T-cell (primary cell): ENCODE measurements around the gene TRIOBP. TPM values are rescaled to one million over a fixed set of nuclear protein-coding genes. Genes with fewer than 3 reads are reported as not detected.
A peak's percentile ranks its signal among the peaks of the same experiment; 100 is the strongest.
"Not testable (repeated sequence)": the region's sequence is repeated elsewhere in the genome, so short reads cannot be mapped to it uniquely, and the experiment has no call there.

ENCODE experiments used
- ATAC-seq, 4 experiments: fragments of 200-7000 bp in 3 of 4; fragments of 150-1000 bp in 1 of 4; cut with Tn5 transposase; replicated peaks in 1 of 4; 1 replicate in 3 of 4; 2 replicates in 1 of 4; pipeline ENCODE4 v1.10.0; 2021; ENCODE audit warnings: moderate library complexity in 3 of 4, mild to moderate bottlenecking in 2 of 4, moderate number of reproducible peaks in 1 of 4
- CTCF ChIA-PET, 2 donors: fragments of 300-600 bp; sonication (Branson Sonifier 250); formaldehyde crosslinking; loops; one replicate each; lab custom pipeline; 2022; ENCODE audit warnings: antibody characterized with exemption in 2 of 2; lab: Charles Lee
- POLR2A ChIA-PET, 2 donors: fragments of 300-600 bp; sonication (Branson Sonifier 250); formaldehyde crosslinking; loops; one replicate each; lab custom pipeline; 2022; ENCODE audit warnings: antibody characterized with exemption in 2 of 2; lab: Charles Lee
- DNase-seq, 35 experiments: peaks; one replicate each; pipeline versions ENCODE4 v3.0.0 to v3.0.0-alpha.2; 2013 to 2023
- H3K27ac ChIP-seq: one replicate; pipeline ENCODE4 v1.5.1; 2013; ENCODE audit warnings: low read length
- H3K27me3 ChIP-seq, 2 experiments: replicated peaks in 1 of 2; 1 replicate in 1 of 2; 2 replicates in 1 of 2; pipeline versions ENCODE4 v1.6.1 to v1.7.0; 2013; ENCODE audit warnings: low read length in 1 of 2, mixed read lengths in 1 of 2; ENCODE audit not compliant: control insufficient read depth in 2 of 2, insufficient read depth in 2 of 2; ENCODE audit errors: extremely low read depth in 1 of 2
- H3K36me3 ChIP-seq, 2 donors: 1 replicate in 1 of 2; 2 replicates in 1 of 2; pipeline versions ENCODE4 v1.6.1 to v1.7.0; 2013; ENCODE audit warnings: low read length in 1 of 2; ENCODE audit not compliant: control insufficient read depth in 2 of 2, insufficient read depth in 1 of 2; ENCODE audit errors: extremely low read depth in 1 of 2
- H3K4me1 ChIP-seq, 2 experiments: 1 replicate in 1 of 2; 2 replicates in 1 of 2; pipeline versions ENCODE4 v1.6.1 to v1.7.0; 2013; ENCODE audit warnings: low read length in 2 of 2, mixed read lengths in 1 of 2; ENCODE audit not compliant: insufficient read depth in 2 of 2, control insufficient read depth in 1 of 2; ENCODE audit errors: extremely low read depth in 1 of 2
- H3K4me3 ChIP-seq, 2 donors: 1 replicate in 1 of 2; 2 replicates in 1 of 2; pipeline versions ENCODE4 v1.5.1 to v1.7.0; 2013; ENCODE audit warnings: mild to moderate bottlenecking in 2 of 2, low read length in 1 of 2, moderate library complexity in 1 of 2; ENCODE audit not compliant: control insufficient read depth in 1 of 2; ENCODE audit errors: extremely low read depth in 1 of 2
- H3K9me3 ChIP-seq: 2 replicates; pipeline ENCODE4 v1.7.0; 2013
- H3K27ac Mint-ChIP-seq, 2 donors: one replicate each; pipeline ENCODE4 v1.8.0; 2020 to 2021; ENCODE audit warnings: mild to moderate bottlenecking in 2 of 2, mixed read lengths in 2 of 2
- H3K27me3 Mint-ChIP-seq, 2 donors: one replicate each; pipeline ENCODE4 v1.8.0; 2021 to 2022; ENCODE audit warnings: mixed read lengths in 2 of 2
- H3K36me3 Mint-ChIP-seq: one replicate; pipeline ENCODE4 v1.8.0; 2021; ENCODE audit warnings: mixed read lengths
- H3K4me1 Mint-ChIP-seq, 3 donors: one replicate each; pipeline ENCODE4 v1.8.0; 2020 to 2022; ENCODE audit warnings: mixed read lengths in 3 of 3, mild to moderate bottlenecking in 1 of 3
- H3K4me3 Mint-ChIP-seq, 3 donors: one replicate each; pipeline ENCODE4 v1.8.0; 2020 to 2022; ENCODE audit warnings: mild to moderate bottlenecking in 3 of 3, mixed read lengths in 3 of 3, moderate library complexity in 3 of 3
- H3K9me3 Mint-ChIP-seq, 3 donors: one replicate each; pipeline ENCODE4 v1.8.0; 2020 to 2022; ENCODE audit warnings: mixed read lengths in 3 of 3
- WGBS: methylation state at CpG from one replicate; pipeline ENCODE4 v1.1.5; 2013; ENCODE audit warnings: missing lambda C conversion rate; ENCODE audit not compliant: insufficient coverage; 5-methylcytosine and 5-hydroxymethylcytosine counted together
- total RNA-seq, 35 experiments: library from RNA in 6 of 35; stranded (reverse) in 6 of 35; fragments of 120-200 nt in 1 of 35; gene quantifications; one replicate each; pipeline versions ENCODE4 v1.2.1 to v1.2.4 and lab custom pipeline; 2013 to 2026

The TRIOBP gene
- total RNA-seq, 5 donors from 2014 or later (not counting 1 experiment from before 2014, with no cell fraction given), result 14.5 to 36.8 (median 31.1) TPM

DNA sequence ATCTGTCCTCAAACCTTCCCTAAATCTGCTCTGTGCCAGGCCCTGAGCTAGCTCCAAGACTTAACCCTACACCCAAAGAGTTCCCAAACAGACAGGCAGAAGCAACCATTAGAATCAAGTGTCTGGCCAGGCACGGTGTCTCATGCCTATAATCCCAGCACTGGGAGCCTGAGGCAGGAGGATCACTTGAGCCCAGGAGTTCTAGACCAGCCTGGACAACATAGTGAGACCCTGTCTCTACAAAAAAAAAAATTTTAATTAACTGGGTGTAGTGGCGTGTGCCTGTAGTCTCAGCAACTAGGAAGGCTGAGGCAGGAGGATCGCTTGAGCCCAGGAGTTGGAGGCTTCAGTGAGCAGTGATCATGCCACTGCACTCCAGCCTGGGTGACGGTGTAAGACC, 40.3 kb upstream of the TRIOBP start:
- CTCF ChIA-PET, result interaction anchor here in 1 of 2 donors (0.6 to 4.2 kb wide), 3 partner anchors 14 to 90 kb away, joined by 3 to 61 read pairs (median 39); partner anchors contain the start of gene LGALS1
- ATAC-seq, H3K9me3 Mint-ChIP-seq, POLR2A ChIA-PET, H3K4me3 Mint-ChIP-seq, H3K27me3 ChIP-seq, H3K27me3 Mint-ChIP-seq, H3K9me3 ChIP-seq, DNase-seq, H3K27ac ChIP-seq, H3K4me3 ChIP-seq: not testable (repeated sequence)
- Mint-ChIP-seq H3K27ac (peak overlapping the region; percentile 28 to 48), H3K36me3 (peaks cover 16% of the 10 kb centered on the region), H3K4me1 (peaks cover 34 to 36% (median 35%) of the 10 kb centered on the region in 3 donors)
- peaks cover 18 to 31% of the 10 kb centered on the region in 2 donors for H3K36me3 ChIP-seq
- peaks cover 11 to 35% of the 10 kb centered on the region in 2 experiments for H3K4me1 ChIP-seq
- 96% methylated on average over 4 of the region's 4 CpGs for WGBS

DNA sequence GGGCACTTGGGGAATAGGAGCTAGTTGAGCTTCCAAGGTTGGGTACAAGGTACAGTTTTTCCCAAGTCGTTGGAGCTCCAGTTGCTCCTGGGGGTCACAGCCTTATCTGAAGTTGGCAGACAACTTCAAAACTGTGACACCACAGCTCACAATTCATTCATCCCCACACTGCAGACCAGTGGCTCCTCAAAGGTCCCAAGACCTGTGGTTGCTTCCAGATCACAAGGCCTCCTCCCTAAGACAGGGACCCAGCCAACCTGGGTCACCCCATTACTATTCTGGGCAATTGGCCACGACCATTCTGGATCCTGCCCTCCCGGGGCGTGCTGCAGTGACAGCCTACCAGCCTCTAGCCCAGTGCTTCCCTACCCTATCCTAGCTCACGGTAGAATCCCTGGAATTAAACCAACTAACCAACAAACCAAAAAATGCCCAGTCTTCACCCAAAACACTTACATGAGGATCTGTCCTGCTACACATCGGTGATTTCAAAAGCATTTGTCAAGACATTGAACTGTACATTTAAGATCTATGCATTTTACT, 39.2 kb upstream of the TRIOBP start:
- peaks cover 15 to 23% of the 10 kb centered on the region in 2 donors for H3K36me3 ChIP-seq
- CTCF ChIA-PET, result interaction anchor here (0.6 to 4.2 kb wide), 18 partner anchors 14 to 296 kb away, joined by 3 to 61 read pairs (median 6); partner anchors contain the start of genes C22orf23 (in 1 of the 2), GCAT (in 1 of the 2), GGA1 (in 1 of the 2) and LGALS1 (in 1 of the 2)
- H3K27ac Mint-ChIP-seq, result peak overlapping the region; percentile 89 to 98
- peaks cover 15% of the 10 kb centered on the region for H3K36me3 Mint-ChIP-seq
- POLR2A ChIA-PET, result interaction anchor here (0.5 to 1.5 kb wide), 9 partner anchors 14 to 1318 kb away, joined by 3 to 14 read pairs (median 3); partner anchors contain the start of gene GGA1 (in 1 of the 2)
- H3K27me3 Mint-ChIP-seq, result no peaks in the 10 kb centered on the region
- H3K9me3 ChIP-seq, result no peaks in the 10 kb centered on the region
- no peaks in the 10 kb centered on the region for H3K27me3 ChIP-seq
- no peak for DNase-seq
- ATAC-seq, result no peak
- H3K4me1 ChIP-seq, result peaks cover 11 to 38% of the 10 kb centered on the region in 2 experiments
- H3K4me3 Mint-ChIP-seq, result peak overlapping the region; percentile 80 to 85 (median 83)
- peak overlapping the region; percentile 42 to 49 for H3K4me3 ChIP-seq
- H3K9me3 Mint-ChIP-seq, result no peaks in the 10 kb centered on the region
- peak overlapping the region; percentile 63 for H3K27ac ChIP-seq
- peaks cover 40 to 42% (median 40%) of the 10 kb centered on the region in 3 donors for H3K4me1 Mint-ChIP-seq
- WGBS, result 30% methylated on average over 4 of the region's 6 CpGs

DNA sequence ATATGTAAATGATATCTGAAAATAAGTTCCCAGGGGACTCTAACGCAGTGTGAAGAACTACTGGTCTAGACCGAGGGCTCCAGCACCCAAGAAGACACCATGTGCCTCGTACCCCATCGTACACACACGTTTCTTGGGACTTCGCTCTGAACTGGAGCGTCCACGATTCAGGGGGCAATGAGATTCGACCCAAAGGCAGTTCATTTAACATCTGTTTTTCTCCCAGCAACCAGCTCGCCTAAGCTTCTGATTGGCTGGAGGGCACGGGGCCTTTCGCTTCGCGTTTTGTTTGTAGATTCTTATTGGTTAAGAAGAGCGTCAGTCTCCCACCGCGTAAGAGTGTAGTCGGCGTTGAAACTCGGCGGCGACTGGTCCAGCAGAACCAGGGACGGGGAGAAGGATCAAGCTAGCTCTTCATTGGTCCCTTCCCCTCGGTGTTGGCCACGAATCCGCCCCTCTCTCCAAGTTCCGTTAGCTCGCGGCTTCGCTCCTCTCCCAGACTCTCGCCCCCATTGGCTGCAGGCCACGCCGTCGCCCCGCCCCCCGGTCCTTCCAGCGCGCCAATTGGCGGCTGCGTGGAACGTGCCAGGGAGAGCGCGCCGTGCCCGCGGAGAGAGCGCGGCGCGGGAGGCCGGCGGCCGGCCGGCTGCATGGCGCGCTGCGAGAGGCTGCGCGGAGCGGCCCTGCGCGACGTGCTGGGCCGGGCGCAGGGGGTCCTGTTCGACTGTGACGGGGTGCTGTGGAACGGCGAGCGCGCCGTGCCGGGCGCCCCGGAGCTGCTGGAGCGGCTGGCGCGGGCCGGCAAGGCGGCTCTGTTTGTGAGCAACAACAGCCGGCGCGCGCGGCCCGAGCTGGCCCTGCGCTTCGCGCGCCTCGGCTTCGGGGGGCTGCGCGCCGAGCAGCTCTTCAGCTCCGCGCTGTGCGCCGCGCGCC, 38.4 kb upstream of the TRIOBP start, which contains the start of gene PDXP:
TSS of gene PDXP (plus strand) at position 591 of the 933 bp plus-strand sequence. CDS start at position 651, 60 bp downstream.
- CTCF ChIA-PET, result interaction anchor here (0.6 to 4.2 kb wide), 21 partner anchors 14 to 295 kb away, joined by 3 to 61 read pairs (median 5); partner anchors contain the start of genes C22orf23 (in 1 of the 2), GCAT (in 1 of the 2), GGA1 (in 1 of the 2) and LGALS1 (in 1 of the 2)
- Histone ChIP-seq H3K9me3 (no peaks in the 10 kb centered on the region), H3K4me3 (peak within 1 kb of the TSS; percentile 54 to 84), H3K27me3 (no peaks in the 10 kb centered on the region), H3K27ac (peak within 1 kb of the TSS; percentile 63), H3K4me1 (peaks cover 11 to 38% of the 10 kb centered on the region in 2 experiments), H3K36me3 (peaks cover 13 to 16% of the 10 kb centered on the region in 2 donors)
- peaks cover 8% of the 10 kb centered on the region for H3K36me3 Mint-ChIP-seq
- peak within 1 kb of the TSS; percentile 81 to 85 (median 83) for H3K4me3 Mint-ChIP-seq
- H3K4me1 Mint-ChIP-seq, result peaks cover 40 to 42% (median 41%) of the 10 kb centered on the region in 3 donors
- H3K27ac Mint-ChIP-seq, result peak within 1 kb of the TSS; percentile 89 to 98
- under 1% methylated on average over 98 of the region's 101 CpGs for WGBS
- ATAC-seq (peak; percentile 92 to 94 (median 93)), DNase-seq (peak; percentile 92 to 99 (median 96))
- POLR2A ChIA-PET, result interaction anchor here (0.7 to 1.5 kb wide), 8 partner anchors 10 to 579 kb away, joined by 3 to 14 read pairs (median 3); partner anchors contain the start of gene GGA1 (in 1 of the 2)
- no peaks in the 10 kb centered on the region for H3K9me3 Mint-ChIP-seq
- no peaks in the 10 kb centered on the region for H3K27me3 Mint-ChIP-seq

DNA sequence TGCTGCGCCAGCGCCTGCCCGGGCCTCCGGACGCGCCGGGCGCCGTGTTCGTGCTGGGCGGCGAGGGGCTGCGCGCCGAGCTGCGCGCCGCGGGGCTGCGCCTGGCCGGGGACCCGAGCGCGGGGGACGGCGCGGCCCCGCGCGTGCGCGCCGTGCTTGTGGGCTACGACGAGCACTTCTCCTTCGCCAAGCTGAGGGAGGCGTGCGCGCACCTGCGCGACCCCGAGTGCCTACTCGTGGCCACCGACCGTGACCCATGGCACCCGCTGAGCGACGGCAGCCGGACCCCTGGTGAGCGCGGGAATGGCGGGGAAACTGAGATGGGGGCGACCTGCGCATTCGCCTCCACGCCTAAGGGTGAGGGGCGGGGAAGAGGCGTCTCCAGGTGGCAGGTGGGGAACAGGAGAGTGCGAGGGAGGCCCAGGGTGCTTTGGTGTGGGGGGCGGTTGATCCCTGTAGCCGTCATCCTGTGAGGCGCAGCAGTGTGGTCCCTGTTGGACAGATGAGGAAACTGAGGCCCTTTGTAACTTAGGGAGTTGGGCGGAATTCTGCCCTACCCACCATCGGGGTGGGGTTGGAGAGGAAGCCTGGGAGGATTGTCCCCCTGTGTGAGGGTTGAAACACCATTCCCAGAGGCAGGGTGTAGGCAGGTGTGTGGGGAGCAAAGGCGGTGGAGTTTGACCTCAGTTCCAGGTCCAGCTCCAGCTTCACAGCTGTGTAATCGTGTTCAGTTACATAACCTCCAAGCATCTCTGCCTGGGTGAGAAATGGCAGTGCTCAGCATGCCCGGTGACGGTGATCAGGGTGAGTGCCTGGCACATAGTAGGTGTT, 37.6 kb upstream of the TRIOBP start:
- Mint-ChIP-seq H3K4me3 (peak overlapping the region; percentile 74 to 81 (median 78)), H3K27ac (peak overlapping the region; percentile 9 to 23), H3K27me3 (no peaks in the 10 kb centered on the region), H3K36me3 (peaks cover 4% of the 10 kb centered on the region), H3K4me1 (peaks cover 40 to 42% (median 42%) of the 10 kb centered on the region in 3 donors), H3K9me3 (no peaks in the 10 kb centered on the region)
- DNase-seq (no peak), ATAC-seq (peak in 2 of 4 experiments; percentile 6 to 13)
- ChIA-PET CTCF (interaction anchor here in 1 of 2 donors (0.6 to 4.2 kb wide), 10 partner anchors 13 to 130 kb away, joined by 3 to 61 read pairs (median 7); partner anchors contain the start of genes LGALS1 and NOL12), POLR2A (no interaction called here)
- H3K4me1 ChIP-seq, result peaks cover 11 to 38% of the 10 kb centered on the region in 2 experiments
- peaks cover 5 to 8% of the 10 kb centered on the region in 2 donors for H3K36me3 ChIP-seq
- H3K27ac ChIP-seq, result no peak overlapping the region
- peak overlapping the region; percentile 54 to 84 for H3K4me3 ChIP-seq
- WGBS, result 2% methylated on average over 63 of the region's 68 CpGs
- H3K27me3 ChIP-seq, result no peaks in the 10 kb centered on the region
- no peaks in the 10 kb centered on the region for H3K9me3 ChIP-seq

DNA sequence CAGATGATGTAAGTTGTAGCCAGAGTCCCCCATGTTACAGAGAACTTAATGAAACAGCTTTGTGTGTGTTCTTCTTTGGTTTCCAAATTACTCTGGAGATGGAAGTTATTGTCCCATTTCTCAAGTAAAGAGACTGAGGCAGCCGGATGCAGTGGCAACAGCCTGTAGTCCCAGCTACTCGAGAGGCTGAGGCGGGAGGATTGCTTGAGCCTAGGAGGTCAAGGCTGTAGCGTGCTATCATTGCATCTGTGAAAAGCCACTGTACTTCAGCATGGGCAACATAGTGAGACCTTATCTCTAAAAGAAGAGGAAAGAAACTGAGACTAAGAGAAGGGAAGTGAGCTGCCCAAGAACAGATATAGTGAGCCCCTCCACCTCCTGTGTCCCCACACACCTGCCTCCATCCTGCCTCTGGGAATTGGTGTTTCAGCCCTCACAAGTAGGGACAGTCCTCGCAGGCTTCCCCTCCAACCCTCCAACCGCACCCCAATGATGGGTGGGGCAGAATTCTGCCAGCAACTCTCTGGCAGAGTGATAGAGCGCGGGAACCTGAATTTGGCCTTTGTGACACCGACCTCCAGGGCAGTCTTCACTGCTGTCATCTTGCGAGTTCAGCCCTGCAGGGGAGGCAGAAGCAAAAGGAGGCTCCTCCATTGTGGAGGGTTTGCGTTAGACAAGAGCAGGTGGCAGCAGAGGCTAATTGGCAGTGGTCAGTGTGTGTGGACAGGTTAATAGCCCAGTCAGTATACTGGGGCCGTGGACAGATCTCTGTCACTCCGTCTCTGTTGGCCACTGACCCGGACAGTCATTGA, 36.7 kb upstream of the TRIOBP start:
- ATAC-seq, result no peak

More for the DNA sequence above, 36.7 kb upstream of the TRIOBP start:
- Mint-ChIP-seq H3K9me3 (no peaks in the 10 kb centered on the region), H3K27me3 (no peaks in the 10 kb centered on the region), H3K36me3 (no peaks in the 10 kb centered on the region), H3K4me1 (peaks cover 40 to 42% (median 42%) of the 10 kb centered on the region in 3 donors), H3K4me3 (peak overlapping the region; percentile 74 to 81 (median 78)), H3K27ac (peak overlapping the region; percentile 9 to 23)
- POLR2A ChIA-PET, result interaction anchor here in 1 of 2 donors (0.6 kb wide), 1 partner anchor 1133 kb away, joined by 3 read pairs; no protein-coding TSS in a partner anchor
- no peak for DNase-seq
- CTCF ChIA-PET, result interaction anchor here in 1 of 2 donors (0.6 to 4.2 kb wide), 2 partner anchors 17 to 22 kb away, joined by 6 to 39 read pairs; no protein-coding TSS in a partner anchor
- peak overlapping the region; percentile 54 to 84 for H3K4me3 ChIP-seq
- H3K27ac ChIP-seq, result no peak overlapping the region
- peaks cover 11 to 38% of the 10 kb centered on the region in 2 experiments for H3K4me1 ChIP-seq
- H3K27me3 ChIP-seq, result no peaks in the 10 kb centered on the region
- 70% methylated on average over 13 of the region's 14 CpGs for WGBS
- peaks cover 2 to 4% of the 10 kb centered on the region in 2 donors for H3K36me3 ChIP-seq
- H3K9me3 ChIP-seq, result no peaks in the 10 kb centered on the region
